NCI-H187 treated with DMSO at 0.1 percent for 48 hours (cell line): ENCODE data around the gene CDT1.
A peak's percentile ranks its signal among the peaks of the same experiment; 100 is the strongest.

Experiments used
- DNase-seq: peaks from one replicate; lab custom pipeline; 2025; lab: John Stamatoyannopoulos, UW

The CDT1 gene

GRCh38 chr16:88856122-88856827, 52.7 kb downstream of the CDT1 start:
- no peak for DNase-seq

GRCh38 chr16:88856828-88857727, 53.5 kb downstream of the CDT1 start, which contains the start of the genes GALNS and TRAPPC2L:
Gene GALNS (minus strand): TSS chr16:88856947. CDS start chr16:88856877, 70 bp downstream.
Gene TRAPPC2L (plus strand): TSS chr16:88857127. CDS start chr16:88857151, 24 bp downstream.
- DNase-seq, result peak; percentile 54

- no peak for DNase-seq
Observed at GRCh38 chr16:88857728-88858339, 54.2 kb downstream of the CDT1 start.
